SK-N-SH (cell line): Measurements from ENCODE around the gene WDR35.
A peak's percentile ranks its signal among the peaks of the same experiment; 100 is the strongest.

ENCODE experiments used
- EZH2phosphoT487 ChIP-seq: fragments of 200-600 bp; sonication (generic); IDR thresholded peaks from 2 replicates; pipeline ENCODE4 v1.6.1; 2017; ENCODE audit warnings: low read depth, mixed run types, mild to moderate bottlenecking, antibody characterized with exemption, moderate library complexity, borderline replicate concordance
- FOSL2 ChIP-seq: IDR thresholded peaks from 2 replicates; pipeline ENCODE4 v1.4.0; 2012; ENCODE audit warnings: low read depth, mild to moderate bottlenecking, moderate library complexity, borderline replicate concordance
- MXI1 ChIP-seq: IDR thresholded peaks from 2 replicates; pipeline ENCODE4 v1.6.1; 2012; ENCODE audit warnings: mild to moderate bottlenecking, low read depth, low read length, improper control_type of control experiment
- POLR2AphosphoS5 ChIP-seq: IDR thresholded peaks from 2 replicates; pipeline ENCODE4 v1.6.1; 2012; ENCODE audit warnings: low read depth, low read length
- SMC3 ChIP-seq: IDR thresholded peaks from 2 replicates; pipeline ENCODE4 v1.6.1; 2012; ENCODE audit warnings: low read depth, low read length, improper control_type of control experiment
- TAF1 ChIP-seq: IDR thresholded peaks from 2 replicates; pipeline ENCODE4 v1.6.1; 2012; ENCODE audit warnings: low read depth, mild to moderate bottlenecking, low read length, moderate library complexity, borderline replicate concordance
- TF ChIP-seq, protein P1 (sequence below): fragments of 200-600 bp; sonication (generic); IDR thresholded peaks from 2 replicates; pipeline ENCODE4 v1.6.1; 2017; ENCODE audit warnings: antibody characterized with exemption, mild to moderate bottlenecking, moderate library complexity
- TF ChIP-seq, protein P2 (sequence below): IDR thresholded peaks from 2 replicates; pipeline ENCODE4 v1.4.0; 2012; ENCODE audit warnings: low read depth, borderline replicate concordance
- TF ChIP-seq, protein P3 (sequence below): fragments of 150-350 bp; IDR thresholded peaks from 2 replicates; pipeline ENCODE4 v1.6.1; 2017; ENCODE audit warnings: antibody characterized with exemption, low read length, low read depth, borderline replicate concordance

DNA sequence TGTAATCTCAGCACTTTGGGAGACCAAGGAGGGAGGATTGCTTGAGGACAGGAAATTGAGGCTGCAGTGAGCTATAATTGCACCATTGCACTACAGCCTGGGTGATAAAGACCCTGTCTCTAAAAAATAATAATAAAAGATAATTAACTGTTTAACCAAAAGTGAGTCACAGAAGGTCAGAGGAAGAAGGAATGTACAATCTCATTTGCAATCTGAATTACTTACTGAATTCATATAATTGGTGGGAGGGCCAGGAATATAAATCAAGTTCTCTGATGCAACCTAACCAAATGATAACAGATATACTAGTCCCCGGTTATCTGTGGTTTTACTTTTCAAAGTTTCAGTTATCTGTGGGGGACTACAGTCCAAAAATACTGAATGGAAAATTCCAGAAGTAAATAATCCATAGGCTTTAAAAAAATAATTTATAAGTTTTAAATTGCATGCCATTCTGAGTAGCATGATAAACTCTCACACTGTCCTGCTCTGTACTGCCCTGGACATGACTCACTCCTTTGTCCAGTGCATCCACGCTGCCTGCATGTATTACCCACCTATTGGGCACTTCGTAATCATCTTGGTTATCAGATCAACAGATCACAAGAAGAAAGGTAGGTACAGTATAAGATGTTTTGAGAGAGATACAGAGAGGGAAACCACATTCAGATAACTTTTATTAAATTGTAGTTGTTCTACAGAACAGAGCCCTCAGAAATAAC, 35.3 kb upstream of the WDR35 start:
- TF ChIP-seq, protein P1, sequence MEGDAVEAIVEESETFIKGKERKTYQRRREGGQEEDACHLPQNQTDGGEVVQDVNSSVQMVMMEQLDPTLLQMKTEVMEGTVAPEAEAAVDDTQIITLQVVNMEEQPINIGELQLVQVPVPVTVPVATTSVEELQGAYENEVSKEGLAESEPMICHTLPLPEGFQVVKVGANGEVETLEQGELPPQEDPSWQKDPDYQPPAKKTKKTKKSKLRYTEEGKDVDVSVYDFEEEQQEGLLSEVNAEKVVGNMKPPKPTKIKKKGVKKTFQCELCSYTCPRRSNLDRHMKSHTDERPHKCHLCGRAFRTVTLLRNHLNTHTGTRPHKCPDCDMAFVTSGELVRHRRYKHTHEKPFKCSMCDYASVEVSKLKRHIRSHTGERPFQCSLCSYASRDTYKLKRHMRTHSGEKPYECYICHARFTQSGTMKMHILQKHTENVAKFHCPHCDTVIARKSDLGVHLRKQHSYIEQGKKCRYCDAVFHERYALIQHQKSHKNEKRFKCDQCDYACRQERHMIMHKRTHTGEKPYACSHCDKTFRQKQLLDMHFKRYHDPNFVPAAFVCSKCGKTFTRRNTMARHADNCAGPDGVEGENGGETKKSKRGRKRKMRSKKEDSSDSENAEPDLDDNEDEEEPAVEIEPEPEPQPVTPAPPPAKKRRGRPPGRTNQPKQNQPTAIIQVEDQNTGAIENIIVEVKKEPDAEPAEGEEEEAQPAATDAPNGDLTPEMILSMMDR = no peak
- TF ChIP-seq POLR2AphosphoS5 (0 out of 2 replicates have a peak, but pooled peaks have one; percentile 15), EZH2phosphoT487 (no peak), MXI1 (no peak), TAF1 (no peak), FOSL2 (peak; percentile 70; the same call in 1 of the 2 replicates), SMC3 (no peak)
- TF ChIP-seq, protein P2, sequence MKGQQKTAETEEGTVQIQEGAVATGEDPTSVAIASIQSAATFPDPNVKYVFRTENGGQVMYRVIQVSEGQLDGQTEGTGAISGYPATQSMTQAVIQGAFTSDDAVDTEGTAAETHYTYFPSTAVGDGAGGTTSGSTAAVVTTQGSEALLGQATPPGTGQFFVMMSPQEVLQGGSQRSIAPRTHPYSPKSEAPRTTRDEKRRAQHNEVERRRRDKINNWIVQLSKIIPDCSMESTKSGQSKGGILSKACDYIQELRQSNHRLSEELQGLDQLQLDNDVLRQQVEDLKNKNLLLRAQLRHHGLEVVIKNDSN = no peak
- TF ChIP-seq, protein P3, sequence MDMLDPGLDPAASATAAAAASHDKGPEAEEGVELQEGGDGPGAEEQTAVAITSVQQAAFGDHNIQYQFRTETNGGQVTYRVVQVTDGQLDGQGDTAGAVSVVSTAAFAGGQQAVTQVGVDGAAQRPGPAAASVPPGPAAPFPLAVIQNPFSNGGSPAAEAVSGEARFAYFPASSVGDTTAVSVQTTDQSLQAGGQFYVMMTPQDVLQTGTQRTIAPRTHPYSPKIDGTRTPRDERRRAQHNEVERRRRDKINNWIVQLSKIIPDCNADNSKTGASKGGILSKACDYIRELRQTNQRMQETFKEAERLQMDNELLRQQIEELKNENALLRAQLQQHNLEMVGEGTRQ = no peak
